ENCODE measurements around the gene TBCEL. TPM values are rescaled to one million over a fixed set of nuclear protein-coding genes. Genes with fewer than 3 reads are reported as not detected.

Gene TBCEL
- total RNA-seq, 1 experiment from 2014 or later, result 23.2 TPM

GRCh38 chr11:121108413-121108812 is 84.5 kb downstream of the TBCEL start:
- in situ Hi-C loops (cut with HindIII; ENCODE audit: low pct_unique_long_range_greater_than_20kb, low sequenced_read_pairs), result no loop called here
- no peak for ATAC-seq
- intact Hi-C loops (cut with micrococcal nuclease; ENCODE audit: unreplicated experiment), result no loop called here
- DNase-seq (ENCODE audit: low read depth, low spot score), result no peak
- Histone ChIP-seq H3K9me3 (ENCODE audit: control insufficient read depth, insufficient read depth, low read depth, low read length) (no peaks in the 10 kb centered on the region), H3K27me3 (ENCODE audit: control insufficient read depth, insufficient read depth, low read length) (peaks cover 19% of the 10 kb centered on the region), H3K36me3 (ENCODE audit: control insufficient read depth, insufficient read depth, low read length) (no peaks in the 10 kb centered on the region), H3K27ac (ENCODE audit: low read length) (no peak overlapping the region), H3K4me3 (ENCODE audit: low read depth in 2 of 2, low read length in 2 of 2) (no peak overlapping the region), H3K4me1 (ENCODE audit: control insufficient read depth, insufficient read depth, low read length) (0 out of 2 replicates have a peak, but pooled peaks cover 3% of the 10 kb centered on the region)
- ChIA-PET POLR2A (no interaction called here), CTCF (no interaction called here)
- TF ChIP-seq POLR2AphosphoS5 (IDR thresholded peaks at IDR 0.05; ENCODE audit: low read depth, low read length), result no peak
- TF ChIP-seq CTCF (IDR thresholded peaks at IDR 0.05), result no peak
- TF ChIP-seq SIN3A (IDR thresholded peaks at IDR 0.05; ENCODE audit: borderline replicate concordance, insufficient read depth, low read depth, low read length), result no peak
- no peak for TF ChIP-seq TCF7L2 (IDR thresholded peaks at IDR 0.05; ENCODE audit: low read depth, low read length)
- TF ChIP-seq REST (IDR thresholded peaks at IDR 0.05; ENCODE audit: insufficient read depth in 1 of 2, low read depth in 2 of 2, low read length in 1 of 2), result no peak
- BruUV-seq (replicated peaks), result no TSS peak

GRCh38 chr11:121109471-121109870 is 85.6 kb downstream of the TBCEL start:
- Histone ChIP-seq H3K4me1 (ENCODE audit: control insufficient read depth, insufficient read depth, low read length) (0 out of 2 replicates have a peak, but pooled peaks cover 3% of the 10 kb centered on the region), H3K9me3 (ENCODE audit: control insufficient read depth, insufficient read depth, low read depth, low read length) (no peaks in the 10 kb centered on the region), H3K36me3 (ENCODE audit: control insufficient read depth, insufficient read depth, low read length) (no peaks in the 10 kb centered on the region), H3K27ac (ENCODE audit: low read length) (no peak overlapping the region), H3K4me3 (ENCODE audit: low read depth in 2 of 2, low read length in 2 of 2) (no peak overlapping the region), H3K27me3 (ENCODE audit: control insufficient read depth, insufficient read depth, low read length) (peaks cover 21% of the 10 kb centered on the region)
- in situ Hi-C loops (cut with HindIII; ENCODE audit: low pct_unique_long_range_greater_than_20kb, low sequenced_read_pairs), result no loop called here
- ATAC-seq (no peak), DNase-seq (ENCODE audit: low read depth, low spot score) (no peak)
- intact Hi-C loops (cut with micrococcal nuclease; ENCODE audit: unreplicated experiment), result no loop called here
- no TSS peak for BruUV-seq (replicated peaks)
- CTCF ChIA-PET, result interaction anchor here (0.7 kb wide), 1 partner anchor 8 kb away, joined by 3 read pairs; no protein-coding TSS in a partner anchor
- POLR2A ChIA-PET, result no interaction called here
- no peak for TF ChIP-seq REST (IDR thresholded peaks at IDR 0.05; ENCODE audit: insufficient read depth in 1 of 2, low read depth in 2 of 2, low read length in 1 of 2)
- no peak for TF ChIP-seq SIN3A (IDR thresholded peaks at IDR 0.05; ENCODE audit: borderline replicate concordance, insufficient read depth, low read depth, low read length)
- no peak for TF ChIP-seq POLR2AphosphoS5 (IDR thresholded peaks at IDR 0.05; ENCODE audit: low read depth, low read length)
- TF ChIP-seq TCF7L2 (IDR thresholded peaks at IDR 0.05; ENCODE audit: low read depth, low read length), result no peak
- TF ChIP-seq CTCF (IDR thresholded peaks at IDR 0.05), result no peak

Measured in Panc1 (cell line).